Neural cell (in vitro differentiated cells): ENCODE results near the gene CNOT6. TPM values are rescaled to one million over a fixed set of nuclear protein-coding genes. Genes with fewer than 3 reads are reported as not detected.
A peak's percentile ranks its signal among the peaks of the same experiment; 100 is the strongest.

Experiments used
- H2AFZ ChIP-seq: fragments of 200-600, 300-800 bp; sonication (generic), shearing (Covaris generic); 2 replicates; pipeline ENCODE4 v1.6.0; 2014; ENCODE audit warnings: low read depth, mild to moderate bottlenecking, antibody characterized with exemption, low read length, moderate library complexity
- H3F3A ChIP-seq: fragments of 200-600 bp; shearing (Covaris generic); 2 replicates; pipeline ENCODE4 v1.6.1; 2016; ENCODE audit warnings: mild to moderate bottlenecking, moderate library complexity, mixed read lengths, antibody characterized with exemption, low read length; ENCODE audit not compliant: insufficient read depth, poor library complexity, severe bottlenecking
- H3K27ac ChIP-seq: fragments of 200-600, 300-800 bp; sonication (generic), shearing (Covaris generic); 2 replicates; pipeline ENCODE4 v1.5.1; 2014; ENCODE audit warnings: mild to moderate bottlenecking, low read length, moderate library complexity
- H3K27me3 ChIP-seq: fragments of 300-800, 200-600 bp; sonication (generic), shearing (Covaris generic); 2 replicates; pipeline ENCODE4 v1.6.0; 2014; ENCODE audit warnings: mild to moderate bottlenecking, low read depth, low read length, moderate library complexity; ENCODE audit not compliant: insufficient read depth
- H3K36me3 ChIP-seq: fragments of 300-800, 200-600 bp; sonication (generic), shearing (Covaris generic); 2 replicates; pipeline ENCODE4 v1.5.1; 2014; ENCODE audit warnings: mild to moderate bottlenecking, antibody characterized with exemption, low read length, moderate library complexity; ENCODE audit not compliant: insufficient read depth
- H3K4me2 ChIP-seq: fragments of 300-800, 200-600 bp; sonication (generic), shearing (Covaris generic); 2 replicates; pipeline ENCODE4 v1.6.0; 2014; ENCODE audit warnings: mild to moderate bottlenecking, low read length
- H3K4me3 ChIP-seq: fragments of 300-800, 200-600 bp; sonication (generic), shearing (Covaris generic); 2 replicates; pipeline ENCODE4 v1.5.1; 2014; ENCODE audit warnings: mild to moderate bottlenecking, low read length, moderate library complexity
- H3K79me2 ChIP-seq: fragments of 200-600 bp; shearing (Covaris generic); replicated peaks from 2 replicates; pipeline ENCODE4 v1.6.0; 2014; ENCODE audit warnings: mild to moderate bottlenecking, low read length, moderate library complexity; ENCODE audit not compliant: insufficient read depth
- H3K9ac ChIP-seq: fragments of 300-800, 200-600 bp; sonication (generic), shearing (Covaris generic); 2 replicates; pipeline ENCODE4 v1.6.1; 2016; ENCODE audit warnings: mild to moderate bottlenecking, low read length, mixed read lengths
- H3K9me2 ChIP-seq: fragments of 200-600 bp; shearing (Covaris generic); 2 replicates; pipeline ENCODE4 v1.6.1; 2016; ENCODE audit warnings: mild to moderate bottlenecking, low read length, mixed read lengths; ENCODE audit not compliant: insufficient read depth
- H3K9me3 ChIP-seq: fragments of 200-600, 300-800 bp; sonication (generic), shearing (Covaris generic); 2 replicates; pipeline ENCODE4 v1.6.1; 2016; ENCODE audit warnings: mild to moderate bottlenecking, mixed run types, low read length, moderate library complexity, mixed read lengths
- H4K20me1 ChIP-seq: fragments of 200-600 bp; shearing (Covaris generic); 2 replicates; pipeline ENCODE4 v1.6.1; 2016; ENCODE audit warnings: mild to moderate bottlenecking, mixed run types; ENCODE audit not compliant: insufficient read depth
- EP300 ChIP-seq: fragments of 450-650 bp; conservative IDR thresholded peaks from 2 replicates; pipeline ENCODE4 v1.6.1; 2014; ENCODE audit warnings: antibody characterized with exemption, mild to moderate bottlenecking, moderate library complexity; ENCODE audit not compliant: poor library complexity, severe bottlenecking
- EZH2 ChIP-seq: fragments of 200-600, 300-800 bp; shearing (Covaris generic), sonication (generic); IDR thresholded peaks from 2 replicates; pipeline ENCODE4 v1.6.1; 2014; ENCODE audit warnings: antibody characterized with exemption, low read length, borderline replicate concordance, mild to moderate bottlenecking; ENCODE audit not compliant: insufficient read depth, poor library complexity, severe bottlenecking
- MXI1 ChIP-seq: fragments of 450-650 bp; conservative IDR thresholded peaks from 2 replicates; pipeline ENCODE4 v1.6.1; 2014; ENCODE audit warnings: antibody characterized with exemption, mild to moderate bottlenecking; ENCODE audit not compliant: poor library complexity, severe bottlenecking
- SMC3 ChIP-seq: fragments of 450-650 bp; conservative IDR thresholded peaks from 2 replicates; pipeline ENCODE4 v1.6.1; 2014; ENCODE audit warnings: antibody characterized with exemption, mild to moderate bottlenecking, moderate library complexity; ENCODE audit not compliant: poor library complexity
- TAF1 ChIP-seq: IDR thresholded peaks from 2 replicates; pipeline ENCODE4 v1.6.1; 2012; ENCODE audit warnings: low read depth
- polyA plus RNA-seq: library from polyadenylated mRNA; depleted of rRNA; stranded (reverse); fragments of >200 nt; gene quantifications from 2 replicates; pipeline ENCODE4 v1.2.3, GENCODE V29; 2014
- TF ChIP-seq, protein P1 (sequence below): IDR thresholded peaks from 2 replicates; pipeline ENCODE4 v1.6.1; 2012; ENCODE audit warnings: borderline replicate concordance
- TF ChIP-seq, protein P2 (sequence below): fragments of 450-650 bp; IDR thresholded peaks from 2 replicates; pipeline ENCODE4 v1.5.1; 2014; ENCODE audit warnings: antibody characterized with exemption, mild to moderate bottlenecking, moderate library complexity; ENCODE audit not compliant: poor library complexity, severe bottlenecking

CNOT6 gene
- polyA plus RNA-seq, 1 donor from 2014 or later = 43.0 TPM

DNA sequence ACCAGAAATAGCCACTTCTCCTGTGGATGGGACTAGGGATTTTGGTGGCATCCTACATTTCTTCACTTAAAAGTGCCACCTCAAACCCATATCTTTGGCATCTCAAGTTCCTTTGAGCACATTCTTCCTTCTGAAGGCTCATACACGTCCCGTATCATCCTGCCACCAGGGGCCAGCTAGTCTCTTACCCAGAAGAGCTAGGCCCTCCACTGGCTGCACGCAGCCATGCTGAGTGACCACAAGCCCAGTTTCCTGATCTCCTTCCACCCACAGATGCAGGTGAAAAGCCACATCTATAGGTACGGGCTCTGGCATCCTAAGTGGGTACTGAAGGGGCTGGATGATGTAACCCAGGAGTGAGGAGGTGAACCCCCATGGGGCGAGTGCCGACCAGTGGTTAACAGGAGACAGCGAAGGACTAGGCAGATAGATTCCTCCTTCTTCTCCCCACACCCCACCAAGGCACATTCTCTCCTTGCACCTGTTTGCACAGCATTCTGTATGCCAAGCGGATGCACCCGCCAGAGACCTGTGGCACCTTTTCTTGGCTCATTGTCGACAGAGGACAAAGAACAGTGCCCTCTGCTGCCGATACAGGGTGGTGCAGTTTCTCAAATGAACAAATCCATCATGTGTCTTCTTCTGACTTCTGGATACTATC is 111.5 kb downstream of the CNOT6 start:
- TF ChIP-seq, protein P1, sequence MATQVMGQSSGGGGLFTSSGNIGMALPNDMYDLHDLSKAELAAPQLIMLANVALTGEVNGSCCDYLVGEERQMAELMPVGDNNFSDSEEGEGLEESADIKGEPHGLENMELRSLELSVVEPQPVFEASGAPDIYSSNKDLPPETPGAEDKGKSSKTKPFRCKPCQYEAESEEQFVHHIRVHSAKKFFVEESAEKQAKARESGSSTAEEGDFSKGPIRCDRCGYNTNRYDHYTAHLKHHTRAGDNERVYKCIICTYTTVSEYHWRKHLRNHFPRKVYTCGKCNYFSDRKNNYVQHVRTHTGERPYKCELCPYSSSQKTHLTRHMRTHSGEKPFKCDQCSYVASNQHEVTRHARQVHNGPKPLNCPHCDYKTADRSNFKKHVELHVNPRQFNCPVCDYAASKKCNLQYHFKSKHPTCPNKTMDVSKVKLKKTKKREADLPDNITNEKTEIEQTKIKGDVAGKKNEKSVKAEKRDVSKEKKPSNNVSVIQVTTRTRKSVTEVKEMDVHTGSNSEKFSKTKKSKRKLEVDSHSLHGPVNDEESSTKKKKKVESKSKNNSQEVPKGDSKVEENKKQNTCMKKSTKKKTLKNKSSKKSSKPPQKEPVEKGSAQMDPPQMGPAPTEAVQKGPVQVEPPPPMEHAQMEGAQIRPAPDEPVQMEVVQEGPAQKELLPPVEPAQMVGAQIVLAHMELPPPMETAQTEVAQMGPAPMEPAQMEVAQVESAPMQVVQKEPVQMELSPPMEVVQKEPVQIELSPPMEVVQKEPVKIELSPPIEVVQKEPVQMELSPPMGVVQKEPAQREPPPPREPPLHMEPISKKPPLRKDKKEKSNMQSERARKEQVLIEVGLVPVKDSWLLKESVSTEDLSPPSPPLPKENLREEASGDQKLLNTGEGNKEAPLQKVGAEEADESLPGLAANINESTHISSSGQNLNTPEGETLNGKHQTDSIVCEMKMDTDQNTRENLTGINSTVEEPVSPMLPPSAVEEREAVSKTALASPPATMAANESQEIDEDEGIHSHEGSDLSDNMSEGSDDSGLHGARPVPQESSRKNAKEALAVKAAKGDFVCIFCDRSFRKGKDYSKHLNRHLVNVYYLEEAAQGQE = no peak
- TF ChIP-seq, protein P2, sequence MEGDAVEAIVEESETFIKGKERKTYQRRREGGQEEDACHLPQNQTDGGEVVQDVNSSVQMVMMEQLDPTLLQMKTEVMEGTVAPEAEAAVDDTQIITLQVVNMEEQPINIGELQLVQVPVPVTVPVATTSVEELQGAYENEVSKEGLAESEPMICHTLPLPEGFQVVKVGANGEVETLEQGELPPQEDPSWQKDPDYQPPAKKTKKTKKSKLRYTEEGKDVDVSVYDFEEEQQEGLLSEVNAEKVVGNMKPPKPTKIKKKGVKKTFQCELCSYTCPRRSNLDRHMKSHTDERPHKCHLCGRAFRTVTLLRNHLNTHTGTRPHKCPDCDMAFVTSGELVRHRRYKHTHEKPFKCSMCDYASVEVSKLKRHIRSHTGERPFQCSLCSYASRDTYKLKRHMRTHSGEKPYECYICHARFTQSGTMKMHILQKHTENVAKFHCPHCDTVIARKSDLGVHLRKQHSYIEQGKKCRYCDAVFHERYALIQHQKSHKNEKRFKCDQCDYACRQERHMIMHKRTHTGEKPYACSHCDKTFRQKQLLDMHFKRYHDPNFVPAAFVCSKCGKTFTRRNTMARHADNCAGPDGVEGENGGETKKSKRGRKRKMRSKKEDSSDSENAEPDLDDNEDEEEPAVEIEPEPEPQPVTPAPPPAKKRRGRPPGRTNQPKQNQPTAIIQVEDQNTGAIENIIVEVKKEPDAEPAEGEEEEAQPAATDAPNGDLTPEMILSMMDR = peak; percentile 39
- no peak for TF ChIP-seq SMC3
- no peak for TF ChIP-seq TAF1
- TF ChIP-seq EP300 = no peak
- H3K9me3 ChIP-seq = no peaks in the 10 kb centered on the region
- H4K20me1 ChIP-seq = no peaks in the 10 kb centered on the region
- H2AFZ ChIP-seq = no peak overlapping the region
- H3F3A ChIP-seq = no peaks in the 10 kb centered on the region
- H3K36me3 ChIP-seq = no peaks in the 10 kb centered on the region
- H3K27me3 ChIP-seq = no peaks in the 10 kb centered on the region
- no peaks in the 10 kb centered on the region for H3K9me2 ChIP-seq
- no peak overlapping the region for H3K4me3 ChIP-seq
- no peaks in the 10 kb centered on the region for H3K79me2 ChIP-seq
- no peak overlapping the region for H3K9ac ChIP-seq
- no peak overlapping the region for H3K4me2 ChIP-seq
- no peak overlapping the region for H3K27ac ChIP-seq

DNA sequence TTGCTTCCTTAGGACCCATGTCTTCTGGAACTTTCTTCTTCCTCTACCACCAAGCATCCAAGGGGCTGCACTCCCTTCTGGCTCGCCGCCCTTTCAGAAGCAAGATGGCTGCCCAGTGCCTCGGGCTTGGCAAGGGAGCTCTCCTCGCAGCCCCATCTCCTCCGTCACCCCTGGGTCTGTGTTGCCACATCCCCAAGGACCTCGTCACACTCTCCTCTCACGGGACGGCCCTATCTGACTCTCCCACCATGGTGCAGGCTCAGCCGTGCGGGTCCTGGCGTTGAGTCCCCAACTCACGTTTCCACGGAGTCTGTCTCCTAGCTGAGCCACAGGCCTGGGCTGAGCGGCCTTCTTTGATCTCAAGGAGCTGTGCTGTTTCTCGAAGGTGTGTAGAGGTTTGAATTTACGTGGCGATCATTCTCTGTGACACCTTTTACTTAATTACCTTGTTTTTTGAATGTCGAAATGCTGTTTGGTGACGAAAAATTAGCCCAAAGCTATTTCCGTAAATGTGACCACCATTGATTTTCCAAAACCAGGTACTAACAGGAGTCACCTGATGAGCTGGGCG is 112.1 kb downstream of the CNOT6 start:
- Histone ChIP-seq H3K79me2 (no peaks in the 10 kb centered on the region), H3K9me3 (no peaks in the 10 kb centered on the region), H3K9me2 (no peaks in the 10 kb centered on the region), H3K4me3 (no peak overlapping the region), H3K27me3 (no peaks in the 10 kb centered on the region), H4K20me1 (no peaks in the 10 kb centered on the region), H3K4me2 (no peak overlapping the region), H2AFZ (no peak overlapping the region), H3K27ac (no peak overlapping the region), H3K36me3 (no peaks in the 10 kb centered on the region), H3F3A (no peaks in the 10 kb centered on the region), H3K9ac (no peak overlapping the region)
- TF ChIP-seq MXI1 (no peak), EP300 (no peak), EZH2 (no peak), SMC3 (no peak)
- TF ChIP-seq, protein P1 = no peak
